Fibroblast of the aortic adventitia (primary cell): ENCODE data around the gene MIA2. TPM values are rescaled to one million over a fixed set of nuclear protein-coding genes. Genes with fewer than 3 reads are reported as not detected.
A peak's percentile ranks its signal among the peaks of the same experiment; 100 is the strongest.
"Not testable (repeated sequence)": the region's sequence is repeated elsewhere in the genome, so short reads cannot be mapped to it uniquely, and the experiment has no call there.

Experiments
- DNase-seq: peaks from one replicate; pipeline ENCODE4 v3.0.0-alpha.2; 2010; ENCODE audit warnings: low read depth
- H3K4me3 ChIP-seq: 2 replicates; pipeline ENCODE4 v1.5.1; 2011; ENCODE audit warnings: low read depth, mild to moderate bottlenecking, control low read depth, low read length, moderate library complexity
- CTCF ChIP-seq: IDR thresholded peaks from 2 replicates; pipeline ENCODE4 v1.5.1; 2011; ENCODE audit warnings: mild to moderate bottlenecking, low read length, control low read depth, inconsistent platforms; ENCODE audit not compliant: insufficient read depth
- total RNA-seq: library from RNA; depleted of rRNA; stranded (reverse); fragments of >200 nt; gene quantifications from 2 replicates; pipeline ENCODE4 v1.2.3, GENCODE V29; 2012; ENCODE audit warnings: low replicate concordance

The MIA2 gene
- total RNA-seq, 1 donor = 20.4 TPM

- no peak for DNase-seq
- TF ChIP-seq CTCF = no peak
- no peak overlapping the region for H3K4me3 ChIP-seq
Observed at GRCh38 chr14:39251547-39251946, 17.8 kb downstream of the MIA2 start.

GRCh38 chr14:39257388-39257787, 23.7 kb downstream of the MIA2 start:
- not testable (repeated sequence) for H3K4me3 ChIP-seq, DNase-seq

- H3K4me3 ChIP-seq = no peak overlapping the region
- TF ChIP-seq CTCF = no peak
- DNase-seq = no peak
Observed at GRCh38 chr14:39258782-39259545, 25.2 kb downstream of the MIA2 start.

- not testable (repeated sequence) for DNase-seq
Observed at GRCh38 chr14:39260161-39260560, 26.4 kb downstream of the MIA2 start.

GRCh38 chr14:39262214-39262613, 28.5 kb downstream of the MIA2 start:
- not testable (repeated sequence) for DNase-seq, H3K4me3 ChIP-seq

More at GRCh38 chr14:39260161-39260560, 26.4 kb downstream of the MIA2 start:
- H3K4me3 ChIP-seq = not testable (repeated sequence)

- DNase-seq = no peak
- no peak overlapping the region for H3K4me3 ChIP-seq
- TF ChIP-seq CTCF = no peak
Observed at GRCh38 chr14:39264057-39264456, 30.3 kb downstream of the MIA2 start.

GRCh38 chr14:39264558-39264957, 30.8 kb downstream of the MIA2 start:
- no peak for TF ChIP-seq CTCF
- no peak for DNase-seq
- no peak overlapping the region for H3K4me3 ChIP-seq

GRCh38 chr14:39265033-39265432, 31.3 kb downstream of the MIA2 start:
- peak overlapping the region; percentile 96 for H3K4me3 ChIP-seq
- peak; percentile 62 for DNase-seq
- TF ChIP-seq CTCF = no peak
